Loucy (cell line): ENCODE results near the gene PPP3CA.
A peak's percentile ranks its signal among the peaks of the same experiment; 100 is the strongest.

ENCODE experiments used
- H2AFZ ChIP-seq: fragments of 200-600 bp; sonication (generic); 2 replicates; pipeline ENCODE4 v1.6.0; 2016; ENCODE audit warnings: antibody characterized with exemption, mild to moderate bottlenecking, low read length, moderate library complexity
- H3F3A ChIP-seq: fragments of 200-600 bp; 2 replicates; pipeline ENCODE4 v1.6.0; 2016; ENCODE audit warnings: antibody characterized with exemption, low read depth, mild to moderate bottlenecking
- H3K27me3 ChIP-seq: fragments of 200-600 bp; sonication (generic); 2 replicates; pipeline ENCODE4 v1.6.1; 2014; ENCODE audit warnings: low read length, mild to moderate bottlenecking; ENCODE audit not compliant: insufficient read depth, poor library complexity, severe bottlenecking
- H3K36me3 ChIP-seq: fragments of 200-600 bp; sonication (generic); 2 replicates; pipeline ENCODE4 v1.6.1; 2016; ENCODE audit warnings: low read length; ENCODE audit not compliant: insufficient read depth
- H3K4me1 ChIP-seq: fragments of 200-600 bp; sonication (generic); 2 replicates; pipeline ENCODE4 v1.5.1; 2014; ENCODE audit warnings: low read length, mild to moderate bottlenecking; ENCODE audit not compliant: insufficient read depth, poor library complexity, severe bottlenecking
- H3K4me2 ChIP-seq: fragments of 200-600 bp; sonication (generic); 2 replicates; pipeline ENCODE4 v1.6.0; 2014; ENCODE audit warnings: antibody characterized with exemption, low read length, low read depth, mild to moderate bottlenecking; ENCODE audit not compliant: poor library complexity, severe bottlenecking
- H3K4me3 ChIP-seq: fragments of 200-600 bp; sonication (generic); 2 replicates; pipeline ENCODE4 v1.5.1; 2014; ENCODE audit warnings: low read length, mild to moderate bottlenecking, mixed read lengths; ENCODE audit not compliant: poor library complexity, severe bottlenecking
- H3K79me2 ChIP-seq: fragments of 200-600 bp; sonication (generic); 2 replicates; pipeline ENCODE4 v1.6.1; 2014; ENCODE audit warnings: low read length; ENCODE audit not compliant: insufficient read depth
- H3K9ac ChIP-seq: fragments of 200-600 bp; sonication (generic); 2 replicates; pipeline ENCODE4 v1.6.0; 2014; ENCODE audit warnings: mild to moderate bottlenecking, low read depth, low read length, moderate library complexity; ENCODE audit not compliant: poor library complexity, severe bottlenecking
- H3K9me2 ChIP-seq: fragments of 200-600 bp; sonication (generic); replicated peaks from 2 replicates; pipeline ENCODE4 v1.6.1; 2016; ENCODE audit warnings: low read depth, low read length, mixed read lengths
- H3K9me3 ChIP-seq: fragments of 200-600 bp; sonication (generic); 2 replicates; pipeline ENCODE4 v1.6.1; 2014; ENCODE audit warnings: mild to moderate bottlenecking, antibody characterized with exemption, low read length, low read depth; ENCODE audit not compliant: insufficient read depth
- H4K20me1 ChIP-seq: fragments of 200-600 bp; sonication (generic); 2 replicates; pipeline ENCODE4 v1.6.0; 2014; ENCODE audit warnings: antibody characterized with exemption, low read length, mild to moderate bottlenecking; ENCODE audit not compliant: insufficient read depth, poor library complexity, severe bottlenecking
- EZH2phosphoT487 ChIP-seq: fragments of 200-600 bp; IDR thresholded peaks from 2 replicates; pipeline ENCODE4 v1.6.1; 2018; ENCODE audit warnings: antibody characterized with exemption, mild to moderate bottlenecking, moderate library complexity, borderline replicate concordance
- TF ChIP-seq, protein P1 (sequence below): fragments of 200-600 bp; sonication (generic); conservative IDR thresholded peaks from 2 replicates; pipeline ENCODE4 v1.5.1; 2014; ENCODE audit warnings: mild to moderate bottlenecking, antibody characterized with exemption, low read length

The PPP3CA gene

DNA sequence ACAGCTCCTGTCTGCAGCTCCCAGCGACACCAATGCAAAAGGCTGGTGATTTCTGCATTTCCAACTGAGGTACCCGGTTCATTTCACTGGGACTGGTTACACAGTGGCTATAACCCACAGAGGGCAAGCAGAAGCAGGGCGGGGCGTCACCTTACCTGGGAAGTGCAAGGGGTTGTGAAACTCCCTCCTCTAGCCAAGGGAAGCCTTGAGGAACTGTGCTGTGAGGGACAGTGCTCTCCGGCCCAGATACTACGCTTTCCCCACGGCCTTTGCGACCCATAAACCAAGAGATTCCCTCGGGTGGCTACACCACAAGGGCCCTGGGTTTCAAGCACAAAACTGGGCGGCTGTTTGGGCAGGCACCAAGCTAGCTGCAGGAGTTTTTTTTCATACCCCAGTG is 218.9 kb downstream of the PPP3CA start:
- H3K9me3 ChIP-seq: no peaks in the 10 kb centered on the region
- H3K9me2 ChIP-seq: no peaks in the 10 kb centered on the region
- 0 out of 2 replicates have a peak, but pooled peaks cover 4% of the 10 kb centered on the region for H3K79me2 ChIP-seq
- H3K9ac ChIP-seq: no peak overlapping the region
- no peaks in the 10 kb centered on the region for H3K36me3 ChIP-seq
- peaks cover 26% of the 10 kb centered on the region for H3K4me1 ChIP-seq
- no peaks in the 10 kb centered on the region for H3K27me3 ChIP-seq
- no peaks in the 10 kb centered on the region for H3F3A ChIP-seq
- H4K20me1 ChIP-seq: no peaks in the 10 kb centered on the region
- H3K4me3 ChIP-seq: no peak overlapping the region
- H2AFZ ChIP-seq: no peak overlapping the region
- TF ChIP-seq, protein P1, sequence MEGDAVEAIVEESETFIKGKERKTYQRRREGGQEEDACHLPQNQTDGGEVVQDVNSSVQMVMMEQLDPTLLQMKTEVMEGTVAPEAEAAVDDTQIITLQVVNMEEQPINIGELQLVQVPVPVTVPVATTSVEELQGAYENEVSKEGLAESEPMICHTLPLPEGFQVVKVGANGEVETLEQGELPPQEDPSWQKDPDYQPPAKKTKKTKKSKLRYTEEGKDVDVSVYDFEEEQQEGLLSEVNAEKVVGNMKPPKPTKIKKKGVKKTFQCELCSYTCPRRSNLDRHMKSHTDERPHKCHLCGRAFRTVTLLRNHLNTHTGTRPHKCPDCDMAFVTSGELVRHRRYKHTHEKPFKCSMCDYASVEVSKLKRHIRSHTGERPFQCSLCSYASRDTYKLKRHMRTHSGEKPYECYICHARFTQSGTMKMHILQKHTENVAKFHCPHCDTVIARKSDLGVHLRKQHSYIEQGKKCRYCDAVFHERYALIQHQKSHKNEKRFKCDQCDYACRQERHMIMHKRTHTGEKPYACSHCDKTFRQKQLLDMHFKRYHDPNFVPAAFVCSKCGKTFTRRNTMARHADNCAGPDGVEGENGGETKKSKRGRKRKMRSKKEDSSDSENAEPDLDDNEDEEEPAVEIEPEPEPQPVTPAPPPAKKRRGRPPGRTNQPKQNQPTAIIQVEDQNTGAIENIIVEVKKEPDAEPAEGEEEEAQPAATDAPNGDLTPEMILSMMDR: no peak
- no peak for TF ChIP-seq EZH2phosphoT487
- no peak overlapping the region for H3K4me2 ChIP-seq

- no peak overlapping the region for H2AFZ ChIP-seq
- H3K4me1 ChIP-seq: peaks cover 28% of the 10 kb centered on the region
- H3K9me3 ChIP-seq: no peaks in the 10 kb centered on the region
- H3K79me2 ChIP-seq: 0 out of 2 replicates have a peak, but pooled peaks cover 4% of the 10 kb centered on the region
- H3K4me3 ChIP-seq: no peak overlapping the region
- no peak overlapping the region for H3K9ac ChIP-seq
- TF ChIP-seq, protein P1: no peak
- no peak for TF ChIP-seq EZH2phosphoT487
- H3K27me3 ChIP-seq: no peaks in the 10 kb centered on the region
- H3K9me2 ChIP-seq: no peaks in the 10 kb centered on the region
- no peaks in the 10 kb centered on the region for H3K36me3 ChIP-seq
- H4K20me1 ChIP-seq: no peaks in the 10 kb centered on the region
- peak overlapping the region; percentile 14 for H3K4me2 ChIP-seq
- no peaks in the 10 kb centered on the region for H3F3A ChIP-seq
Measured at GRCh38 chr4:101127176-101127790, 220.0 kb downstream of the PPP3CA start.

DNA sequence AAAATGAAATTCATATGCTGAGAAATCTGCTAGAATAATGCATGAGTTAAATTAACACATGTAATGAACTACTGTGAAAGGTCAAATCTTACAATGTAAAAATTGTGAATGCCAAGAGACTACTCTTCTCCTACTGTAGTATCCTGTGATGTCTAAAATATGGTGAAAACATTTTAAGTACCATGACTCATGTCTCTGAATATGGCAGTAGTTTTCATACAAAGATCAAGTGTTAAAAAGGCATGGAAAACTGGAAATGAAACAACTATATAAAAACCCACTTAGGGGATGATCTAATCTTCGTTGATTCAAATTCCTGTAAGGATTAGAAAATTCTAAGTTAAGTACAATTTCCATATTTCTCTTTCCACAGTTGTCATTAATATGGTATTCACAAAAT is 221.3 kb downstream of the PPP3CA start:
- Histone ChIP-seq H3K27me3 (no peaks in the 10 kb centered on the region), H3K9ac (no peak overlapping the region), H3K79me2 (0 out of 2 replicates have a peak, but pooled peaks cover 4% of the 10 kb centered on the region), H3K4me3 (no peak overlapping the region), H4K20me1 (no peaks in the 10 kb centered on the region), H3K4me2 (no peak overlapping the region), H3K36me3 (no peaks in the 10 kb centered on the region), H2AFZ (no peak overlapping the region), H3K9me2 (no peaks in the 10 kb centered on the region), H3F3A (no peaks in the 10 kb centered on the region), H3K4me1 (peaks cover 28% of the 10 kb centered on the region), H3K9me3 (no peaks in the 10 kb centered on the region)
- TF ChIP-seq EZH2phosphoT487: no peak
- TF ChIP-seq, protein P1: no peak
